ENCODE measurements around the gene CIDEB.

Gene CIDEB

DNA sequence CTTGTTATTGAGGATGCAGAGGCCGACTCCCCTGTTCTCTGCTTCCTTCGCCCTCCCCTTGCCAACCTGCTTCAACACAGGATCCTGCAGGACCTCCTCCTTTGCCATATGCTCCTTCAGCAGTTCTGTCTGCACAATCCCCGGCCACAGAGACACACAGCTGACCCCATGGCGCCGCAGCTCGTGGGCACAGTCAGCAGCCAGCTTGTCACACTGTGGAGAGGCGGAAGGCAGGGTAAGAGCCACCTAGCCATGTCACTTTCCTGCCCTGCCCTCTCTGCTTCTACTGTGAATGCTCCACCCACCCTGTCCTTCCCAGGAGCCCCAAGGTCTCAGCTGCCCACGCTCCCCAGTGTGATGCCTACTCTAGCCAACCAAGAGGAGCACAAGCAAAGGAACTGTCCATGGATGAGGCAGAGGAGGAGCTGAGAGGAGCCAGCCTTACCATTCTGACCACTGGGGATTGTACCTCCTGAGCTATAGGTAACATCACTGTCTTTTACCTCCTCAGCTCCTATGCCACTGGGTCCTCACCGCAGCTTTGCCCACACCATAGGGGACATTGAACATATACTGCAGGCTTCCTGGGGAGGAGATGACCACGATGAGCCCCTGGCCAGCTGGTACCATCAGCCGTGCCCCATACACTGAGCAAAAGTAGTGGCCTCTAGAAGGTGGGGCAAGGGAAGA lies 15.5 kb downstream of the CIDEB start:
- no peak for ATAC-seq (ENCODE audit: insufficient read depth, low read depth)
- H3K4me1 ChIP-seq (ENCODE audit: insufficient read depth, low read length): peaks cover 9% of the 10 kb centered on the region; the same call in 1 of the 2 replicates
- no peak overlapping the region for H3K4me2 ChIP-seq (ENCODE audit: insufficient read depth, low read length)
- H3K36me3 ChIP-seq (ENCODE audit: insufficient read depth, low read length): peaks cover 40% of the 10 kb centered on the region
- H3K9me3 ChIP-seq (ENCODE audit: insufficient read depth, low read length, severe bottlenecking): no peaks in the 10 kb centered on the region
- H3K4me3 ChIP-seq (ENCODE audit: low read depth in 1 of 2, low read length in 2 of 2): no peak overlapping the region
- TF ChIP-seq EZH2 (IDR thresholded peaks at IDR 0.05; ENCODE audit: borderline replicate concordance, low read depth, low read length, severe bottlenecking): no peak
- TF ChIP-seq, protein P1, sequence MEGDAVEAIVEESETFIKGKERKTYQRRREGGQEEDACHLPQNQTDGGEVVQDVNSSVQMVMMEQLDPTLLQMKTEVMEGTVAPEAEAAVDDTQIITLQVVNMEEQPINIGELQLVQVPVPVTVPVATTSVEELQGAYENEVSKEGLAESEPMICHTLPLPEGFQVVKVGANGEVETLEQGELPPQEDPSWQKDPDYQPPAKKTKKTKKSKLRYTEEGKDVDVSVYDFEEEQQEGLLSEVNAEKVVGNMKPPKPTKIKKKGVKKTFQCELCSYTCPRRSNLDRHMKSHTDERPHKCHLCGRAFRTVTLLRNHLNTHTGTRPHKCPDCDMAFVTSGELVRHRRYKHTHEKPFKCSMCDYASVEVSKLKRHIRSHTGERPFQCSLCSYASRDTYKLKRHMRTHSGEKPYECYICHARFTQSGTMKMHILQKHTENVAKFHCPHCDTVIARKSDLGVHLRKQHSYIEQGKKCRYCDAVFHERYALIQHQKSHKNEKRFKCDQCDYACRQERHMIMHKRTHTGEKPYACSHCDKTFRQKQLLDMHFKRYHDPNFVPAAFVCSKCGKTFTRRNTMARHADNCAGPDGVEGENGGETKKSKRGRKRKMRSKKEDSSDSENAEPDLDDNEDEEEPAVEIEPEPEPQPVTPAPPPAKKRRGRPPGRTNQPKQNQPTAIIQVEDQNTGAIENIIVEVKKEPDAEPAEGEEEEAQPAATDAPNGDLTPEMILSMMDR (IDR thresholded peaks at IDR 0.05; ENCODE audit: borderline replicate concordance, extremely low read depth, low read length, poor library complexity, severe bottlenecking): no peak
- H2AFZ ChIP-seq (ENCODE audit: low read depth, low read length): no peak overlapping the region
- H3K79me2 ChIP-seq (ENCODE audit: insufficient read depth, low read length): no peaks in the 10 kb centered on the region
- H3K27ac ChIP-seq (ENCODE audit: low read length): no peak overlapping the region
- no peak for DNase-seq
- H3K27me3 ChIP-seq (ENCODE audit: insufficient read depth, low read length, poor library complexity): no peaks in the 10 kb centered on the region
- H4K20me1 ChIP-seq (ENCODE audit: insufficient read depth, low read length): no peaks in the 10 kb centered on the region
- H3K9ac ChIP-seq (ENCODE audit: low read depth, low read length): no peak overlapping the region

DNA sequence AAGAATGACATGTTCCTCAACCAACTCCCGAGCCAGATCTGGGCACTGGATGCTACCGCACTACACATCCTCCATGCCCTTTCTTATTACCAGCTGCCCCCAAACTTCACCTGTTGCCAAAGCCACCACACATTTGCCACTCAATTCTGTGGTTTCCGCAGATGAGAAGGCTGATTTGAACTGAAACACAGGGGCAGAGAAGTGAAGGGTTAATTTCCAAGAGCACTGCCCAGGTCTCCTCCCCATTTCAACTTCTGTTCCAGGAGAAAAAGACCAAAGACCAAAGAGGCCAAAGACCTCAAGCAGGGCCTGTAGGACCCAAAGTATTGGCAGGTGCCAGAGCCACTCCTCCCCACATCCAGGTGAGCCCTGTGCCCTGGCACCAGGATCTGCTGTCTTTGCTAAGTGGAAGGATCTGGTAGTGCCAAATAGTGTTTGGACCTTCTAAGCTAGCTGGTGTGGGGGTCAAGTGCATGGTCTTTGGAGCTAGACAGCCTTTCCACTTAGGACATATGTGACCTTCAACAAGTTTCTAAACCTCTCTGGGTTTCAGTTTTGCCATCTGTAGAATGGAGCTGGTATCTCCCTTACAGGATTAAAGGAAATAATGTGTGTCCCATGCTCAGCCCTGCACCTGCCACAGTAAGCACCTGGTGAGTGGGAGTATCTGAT lies 16.2 kb downstream of the CIDEB start:
- TF ChIP-seq, protein P1 (IDR thresholded peaks at IDR 0.05; ENCODE audit: borderline replicate concordance, extremely low read depth, low read length, poor library complexity, severe bottlenecking): no peak
- TF ChIP-seq EZH2 (IDR thresholded peaks at IDR 0.05; ENCODE audit: borderline replicate concordance, low read depth, low read length, severe bottlenecking): no peak
- Histone ChIP-seq H3K27me3 (ENCODE audit: insufficient read depth, low read length, poor library complexity) (no peaks in the 10 kb centered on the region), H4K20me1 (ENCODE audit: insufficient read depth, low read length) (no peaks in the 10 kb centered on the region), H3K4me1 (ENCODE audit: insufficient read depth, low read length) (peaks cover 2% of the 10 kb centered on the region; the same call in 1 of the 2 replicates), H2AFZ (ENCODE audit: low read depth, low read length) (no peak overlapping the region), H3K36me3 (ENCODE audit: insufficient read depth, low read length) (peaks cover 40% of the 10 kb centered on the region), H3K9ac (ENCODE audit: low read depth, low read length) (no peak overlapping the region), H3K4me2 (ENCODE audit: insufficient read depth, low read length) (no peak overlapping the region), H3K9me3 (ENCODE audit: insufficient read depth, low read length, severe bottlenecking) (no peaks in the 10 kb centered on the region), H3K79me2 (ENCODE audit: insufficient read depth, low read length) (no peaks in the 10 kb centered on the region), H3K27ac (ENCODE audit: low read length) (no peak overlapping the region), H3K4me3 (ENCODE audit: low read depth in 1 of 2, low read length in 2 of 2) (no peak overlapping the region)
- ATAC-seq (ENCODE audit: insufficient read depth, low read depth): no peak
- DNase-seq: no peak

DNA sequence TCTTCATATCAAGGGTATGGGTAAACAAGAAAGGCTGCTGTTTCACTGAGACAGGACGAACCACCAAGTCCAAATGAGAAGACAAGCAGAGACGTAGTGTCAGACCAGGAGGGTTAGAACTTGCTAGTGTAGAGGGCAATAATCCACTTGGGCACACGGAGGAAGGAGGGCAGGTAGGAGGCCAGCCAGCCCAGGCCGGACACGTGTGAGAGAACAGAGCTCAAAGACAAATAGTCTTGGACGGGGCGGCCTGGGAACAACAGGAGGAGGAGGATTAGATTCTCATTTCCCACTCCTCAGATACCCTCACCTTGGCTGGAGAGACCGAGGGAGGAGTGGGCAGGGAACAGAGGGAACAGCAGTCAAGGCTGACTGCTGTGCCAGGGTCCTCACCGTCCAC lies 17.0 kb downstream of the CIDEB start:
- no peak overlapping the region for H3K27ac ChIP-seq (ENCODE audit: low read length)
- no peaks in the 10 kb centered on the region for H4K20me1 ChIP-seq (ENCODE audit: insufficient read depth, low read length)
- no peak overlapping the region for H3K4me3 ChIP-seq (ENCODE audit: low read depth in 1 of 2, low read length in 2 of 2)
- no peak overlapping the region for H2AFZ ChIP-seq (ENCODE audit: low read depth, low read length)
- no peaks in the 10 kb centered on the region for H3K79me2 ChIP-seq (ENCODE audit: insufficient read depth, low read length)
- no peaks in the 10 kb centered on the region for H3K4me1 ChIP-seq (ENCODE audit: insufficient read depth, low read length)
- H3K27me3 ChIP-seq (ENCODE audit: insufficient read depth, low read length, poor library complexity): no peaks in the 10 kb centered on the region
- ATAC-seq (ENCODE audit: insufficient read depth, low read depth) (no peak), DNase-seq (no peak)
- peaks cover 32% of the 10 kb centered on the region for H3K36me3 ChIP-seq (ENCODE audit: insufficient read depth, low read length)
- TF ChIP-seq, protein P1 (IDR thresholded peaks at IDR 0.05; ENCODE audit: borderline replicate concordance, extremely low read depth, low read length, poor library complexity, severe bottlenecking): no peak
- TF ChIP-seq EZH2 (IDR thresholded peaks at IDR 0.05; ENCODE audit: borderline replicate concordance, low read depth, low read length, severe bottlenecking): no peak
- no peaks in the 10 kb centered on the region for H3K9me3 ChIP-seq (ENCODE audit: insufficient read depth, low read length, severe bottlenecking)
- H3K4me2 ChIP-seq (ENCODE audit: insufficient read depth, low read length): no peak overlapping the region
- H3K9ac ChIP-seq (ENCODE audit: low read depth, low read length): no peak overlapping the region
